H1 (cell line): ENCODE results near the gene SLC4A9. TPM values are rescaled to one million over a fixed set of nuclear protein-coding genes. Genes with fewer than 3 reads are reported as not detected.

ENCODE experiments used
- CTCF ChIA-PET: fragments of 300-600 bp; sonication (Branson Sonifier 250); formaldehyde crosslinking; loops from one replicate; lab custom pipeline; 2021; ENCODE audit not compliant: partially characterized antibody; lab: Charles Lee
- POLR2A ChIA-PET: fragments of 300-600 bp; sonication (Branson Sonifier 250); formaldehyde crosslinking; loops from one replicate; lab custom pipeline; 2021; ENCODE audit warnings: inconsistent platforms; ENCODE audit not compliant: partially characterized antibody; lab: Charles Lee
- DNase-seq, 2 experiments: peaks; one replicate each; pipeline versions ENCODE4 v3.0.0 to v3.0.0-alpha.2; 2010 to 2022; ENCODE audit warnings: low spot score in 2 of 2, low read depth in 1 of 2, mixed read lengths in 1 of 2
- FAIRE-seq: peaks from 2 replicates; lab custom pipeline; 2011; peaks lifted over from hg19 to GRCh38; lab: Jason Lieb, UNC
- H2AFZ ChIP-seq: 2 replicates; pipeline ENCODE4 v1.8.1; 2012; ENCODE audit warnings: low read length, inconsistent platforms
- H2AK5ac ChIP-seq: 2 replicates; pipeline ENCODE4 v1.6.1; 2013; ENCODE audit warnings: low read depth, low read length
- H2BK120ac ChIP-seq: replicated peaks from 2 replicates; pipeline ENCODE3; 2013; ENCODE audit warnings: low read depth, low read length, inconsistent platforms
- H2BK12ac ChIP-seq: 2 replicates; pipeline ENCODE4 v1.6.1; 2013; ENCODE audit warnings: low read depth, low read length
- H2BK15ac ChIP-seq: 2 replicates; pipeline ENCODE4 v1.6.1; 2013; ENCODE audit warnings: low read length
- H2BK20ac ChIP-seq: 2 replicates; pipeline ENCODE4 v1.6.1; 2013; ENCODE audit warnings: low read length
- H2BK5ac ChIP-seq: 2 replicates; pipeline ENCODE4 v1.6.1; 2013; ENCODE audit warnings: low read depth, low read length
- H3K14ac ChIP-seq: 2 replicates; pipeline ENCODE4 v1.6.1; 2013; ENCODE audit warnings: inconsistent platforms; ENCODE audit not compliant: insufficient read length
- H3K18ac ChIP-seq: 2 replicates; pipeline ENCODE4 v1.6.1; 2013; ENCODE audit warnings: low read length; ENCODE audit errors: extremely low read depth
- H3K23ac ChIP-seq: 2 replicates; pipeline ENCODE4 v1.6.1; 2013; ENCODE audit warnings: inconsistent platforms; ENCODE audit not compliant: insufficient read length
- H3K23me2 ChIP-seq: 2 replicates; pipeline ENCODE4 v1.6.1; 2013; ENCODE audit warnings: low read depth, low read length
- H3K27ac ChIP-seq: 2 replicates; pipeline ENCODE4 v1.6.1; 2011; ENCODE audit warnings: low read depth, low read length, inconsistent platforms
- H3K27me3 ChIP-seq, 4 experiments: replicated peaks in 1 of 4; 1 replicate in 1 of 4; 2 replicates in 3 of 4; pipeline versions ENCODE4 v1.6.1 to v1.8.1; 2011 to 2013; ENCODE audit warnings: low read length in 3 of 4, mild to moderate bottlenecking in 3 of 4, inconsistent platforms in 2 of 4, mixed read lengths in 2 of 4, moderate library complexity in 1 of 4; ENCODE audit not compliant: control insufficient read depth in 3 of 4, insufficient read depth in 3 of 4; ENCODE audit errors: extremely low read depth in 1 of 4
- H3K36me3 ChIP-seq, 4 experiments: 2 replicates each; pipeline versions ENCODE4 v1.6.1 to v1.8.1; 2011 to 2013; ENCODE audit warnings: mild to moderate bottlenecking in 4 of 4, low read length in 3 of 4, moderate library complexity in 2 of 4, control low read depth in 1 of 4, inconsistent platforms in 1 of 4; ENCODE audit not compliant: insufficient read depth in 4 of 4, control insufficient read depth in 2 of 4
- H3K4ac ChIP-seq: replicated peaks from 2 replicates; pipeline ENCODE3; 2013; ENCODE audit warnings: low read length, low read depth, mixed read lengths, inconsistent platforms; ENCODE audit not compliant: insufficient read length
- H3K4me1 ChIP-seq, 4 experiments: replicated peaks in 1 of 4; 1 replicate in 1 of 4; 2 replicates in 3 of 4; pipeline versions ENCODE4 v1.6.1 to v1.8.1; 2011 to 2013; ENCODE audit warnings: low read length in 3 of 4, inconsistent platforms in 2 of 4, mixed read lengths in 1 of 4; ENCODE audit not compliant: insufficient read depth in 4 of 4, control insufficient read depth in 3 of 4
- H3K4me2 ChIP-seq, 2 experiments: 2 replicates each; pipeline versions ENCODE4 v1.6.1 to v1.8.1; 2011 to 2013; ENCODE audit warnings: low read depth in 2 of 2, low read length in 2 of 2, control low read depth in 1 of 2, inconsistent platforms in 1 of 2, mild to moderate bottlenecking in 1 of 2; ENCODE audit not compliant: insufficient read depth in 1 of 2
- H3K4me3 ChIP-seq, 4 experiments: fragments of 200-600, 300-600 bp in 1 of 4; sonication (generic), shearing (Covaris generic), sonication (Bioruptor Twin) in 1 of 4; 2 replicates each; pipeline versions ENCODE4 v1.5.1 to v1.8.1; 2011 to 2016; ENCODE audit warnings: low read length in 4 of 4, low read depth in 3 of 4, control low read depth in 2 of 4, inconsistent platforms in 2 of 4, mild to moderate bottlenecking in 2 of 4, mixed read lengths in 1 of 4, moderate library complexity in 1 of 4; ENCODE audit not compliant: insufficient read depth in 2 of 4; ENCODE audit errors: extremely low read depth in 1 of 4
- H3K56ac ChIP-seq: replicated peaks from 2 replicates; pipeline ENCODE3; 2013; ENCODE audit warnings: low read depth, mild to moderate bottlenecking, mixed read lengths, low read length, inconsistent platforms; ENCODE audit not compliant: insufficient read length
- H3K79me1 ChIP-seq: 2 replicates; pipeline ENCODE4 v1.6.1; 2013; ENCODE audit warnings: low read depth, low read length, control low read depth
- H3K79me2 ChIP-seq, 2 experiments: 2 replicates each; pipeline versions ENCODE4 v1.6.1 to v1.8.1; 2012 to 2013; ENCODE audit warnings: low read length in 2 of 2, mild to moderate bottlenecking in 2 of 2, inconsistent platforms in 1 of 2; ENCODE audit not compliant: insufficient read depth in 2 of 2, control insufficient read depth in 1 of 2
- H3K9ac ChIP-seq, 4 experiments: replicated peaks in 1 of 4; 1 replicate in 1 of 4; 2 replicates in 3 of 4; pipeline versions ENCODE4 v1.6.1 to v1.8.1; 2011 to 2013; ENCODE audit warnings: low read depth in 3 of 4, low read length in 3 of 4, control low read depth in 2 of 4, mild to moderate bottlenecking in 2 of 4, moderate library complexity in 2 of 4, inconsistent platforms in 1 of 4; ENCODE audit errors: extremely low read depth in 1 of 4
- H3K9me3 ChIP-seq, 2 experiments: 2 replicates each; pipeline versions ENCODE4 v1.6.1 to v1.8.1; 2012 to 2013; ENCODE audit warnings: mild to moderate bottlenecking in 2 of 2, moderate library complexity in 2 of 2, control low read depth in 1 of 2, inconsistent platforms in 1 of 2, low read depth in 1 of 2, low read length in 1 of 2, mixed read lengths in 1 of 2; ENCODE audit not compliant: insufficient read depth in 2 of 2
- H4K20me1 ChIP-seq, 2 experiments: replicated peaks in 1 of 2; 2 replicates each; pipeline versions ENCODE3 to v1.8.1; 2011 to 2013; ENCODE audit warnings: inconsistent platforms in 2 of 2, low read length in 2 of 2, mild to moderate bottlenecking in 1 of 2; ENCODE audit not compliant: insufficient read depth in 2 of 2, control insufficient read depth in 1 of 2
- H4K5ac ChIP-seq: 2 replicates; pipeline ENCODE4 v1.6.1; 2013; ENCODE audit warnings: low read length, low read depth, mixed read lengths, inconsistent platforms; ENCODE audit not compliant: insufficient read length
- H4K8ac ChIP-seq: 2 replicates; pipeline ENCODE4 v1.8.0; 2013; ENCODE audit warnings: mild to moderate bottlenecking, moderate library complexity, low read length, inconsistent platforms; ENCODE audit not compliant: insufficient read depth; ENCODE audit errors: extremely low read depth
- H4K91ac ChIP-seq: replicated peaks from 2 replicates; pipeline ENCODE3; 2013; ENCODE audit warnings: low read length, mixed read lengths, inconsistent platforms; ENCODE audit not compliant: insufficient read length
- ASH2L ChIP-seq: fragments of 200-600, 300-600 bp; sonication (generic); IDR thresholded peaks from one replicate; pipeline ENCODE4 v1.7.1; 2017; ENCODE audit warnings: low read length
- BACH1 ChIP-seq: IDR thresholded peaks from 2 replicates; pipeline ENCODE4 v1.6.1; 2012; ENCODE audit warnings: low read length, improper control_type of control experiment
- CHD2 ChIP-seq: IDR thresholded peaks from 2 replicates; pipeline ENCODE4 v1.6.1; 2012; ENCODE audit warnings: low read length, improper control_type of control experiment
- EGR1 ChIP-seq: IDR thresholded peaks from 2 replicates; pipeline ENCODE4 v1.6.1; 2011; ENCODE audit warnings: low read depth, low read length, borderline replicate concordance
- EP300 ChIP-seq, 2 experiments: IDR thresholded peaks; 1 replicate in 1 of 2; 2 replicates in 1 of 2; pipeline ENCODE4 v1.6.1; 2011 to 2012; ENCODE audit warnings: low read depth in 2 of 2, low read length in 2 of 2, mild to moderate bottlenecking in 2 of 2, borderline replicate concordance in 1 of 2, inconsistent platforms in 1 of 2, moderate library complexity in 1 of 2
- GABPA ChIP-seq: IDR thresholded peaks from 2 replicates; pipeline ENCODE4 v1.6.1; 2011; ENCODE audit warnings: mild to moderate bottlenecking, low read length, moderate library complexity, borderline replicate concordance; ENCODE audit not compliant: insufficient read depth
- HDAC2 ChIP-seq, 2 experiments: fragments of 300-600 bp in 1 of 2; sonication (generic) in 1 of 2; IDR thresholded peaks; 2 replicates each; pipeline ENCODE4 v1.6.1; 2011 to 2012; ENCODE audit warnings: low read depth in 2 of 2, low read length in 2 of 2, mild to moderate bottlenecking in 2 of 2, moderate library complexity in 2 of 2, borderline replicate concordance in 1 of 2, inconsistent platforms in 1 of 2
- RAD21 ChIP-seq, 2 experiments: IDR thresholded peaks in 1 of 2; conservative IDR thresholded peaks in 1 of 2; 2 replicates each; pipeline ENCODE4 v1.6.1; 2011; ENCODE audit warnings: low read depth in 2 of 2, low read length in 2 of 2, improper control_type of control experiment in 1 of 2, inconsistent platforms in 1 of 2, mild to moderate bottlenecking in 1 of 2, moderate library complexity in 1 of 2
- RXRA ChIP-seq: IDR thresholded peaks from 2 replicates; pipeline ENCODE4 v1.6.1; 2011; ENCODE audit warnings: low read depth, mild to moderate bottlenecking, low read length, moderate library complexity; ENCODE audit not compliant: insufficient read depth
- SP2 ChIP-seq: IDR thresholded peaks from 2 replicates; pipeline ENCODE4 v1.6.1; 2012; ENCODE audit warnings: mild to moderate bottlenecking, low read length, inconsistent platforms
- SP4 ChIP-seq: IDR thresholded peaks from 2 replicates; pipeline ENCODE4 v1.6.1; 2012; ENCODE audit warnings: low read length, inconsistent platforms
- WGBS, 2 experiments: shearing (Covaris generic) in 1 of 2; methylation state at CpG; one replicate each; pipeline versions ENCODE4 v1.1.6 to v1.1.7; 2013 to 2015; ENCODE audit warnings: low lambda C conversion rate in 2 of 2, mixed read lengths in 2 of 2, inconsistent platforms in 1 of 2, low coverage in 1 of 2, missing lambda C conversion rate in 1 of 2; ENCODE audit not compliant: insufficient replicate concordance in 2 of 2, insufficient coverage in 1 of 2, insufficient read length in 1 of 2; ENCODE audit errors: extremely low coverage in 1 of 2, missing lambda C conversion rate in 1 of 2; 5-methylcytosine and 5-hydroxymethylcytosine counted together
- polyA plus RNA-seq, 7 experiments: library from polyadenylated mRNA; depleted of rRNA in 3 of 7; stranded (reverse) in 5 of 7; unstranded in 2 of 7; fragments of >200 nt in 5 of 7; fragments of 200-250 nt in 2 of 7; gene quantifications; 1 replicate in 5 of 7; 2 replicates in 1 of 7; 4 replicates in 1 of 7; pipeline versions ENCODE4 v1.2.1 to v1.2.3, GENCODE V29; 2011 to 2013; ENCODE audit warnings: missing spikeins in 2 of 7, mixed read lengths in 2 of 7
- total RNA-seq: library from RNA; stranded (reverse); fragmentation: NEBNext Ultra II Directional; extraction: Animal tissue kit (Norgen Biotek cat#: 25700); gene quantifications from 2 replicates; pipeline ENCODE4 v1.2.1, GENCODE V29; 2021
- TF ChIP-seq, protein P1 (sequence below): IDR thresholded peaks from 2 replicates; pipeline ENCODE4 v1.6.1; 2012; ENCODE audit warnings: low read length, inconsistent platforms

SLC4A9 gene
- total and polyA plus RNA-seq, 2 of the 8 experiments (the other 6 are each of a cell fraction or from before 2014, with no cell fraction given): 0.15 to 0.28 TPM

DNA sequence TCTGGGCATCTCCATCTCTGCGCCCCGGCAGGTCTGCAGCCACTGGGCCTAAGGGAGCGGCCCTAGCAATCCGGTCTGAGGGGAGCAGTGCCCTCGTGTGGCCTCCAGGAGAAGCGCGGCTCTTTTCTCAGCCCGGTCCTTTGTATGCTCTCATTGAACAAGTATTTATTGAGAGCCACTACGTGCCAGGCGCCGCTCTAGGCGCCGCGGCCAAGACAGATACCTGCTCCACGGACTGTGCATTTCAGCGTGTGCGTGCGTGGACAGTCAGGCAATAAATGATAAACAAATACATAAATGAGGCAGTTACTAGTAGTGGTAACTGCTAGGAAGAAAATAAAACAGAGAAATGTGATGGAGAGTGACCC is 2.3 kb upstream of the SLC4A9 start:
- H2BK5ac ChIP-seq: no peak overlapping the region
- H4K91ac ChIP-seq: no peak overlapping the region
- no peak overlapping the region for H2BK12ac ChIP-seq
- H2BK20ac ChIP-seq: no peak overlapping the region
- H3K14ac ChIP-seq: no peak overlapping the region
- no peak overlapping the region for H2BK120ac ChIP-seq
- H4K5ac ChIP-seq: no peak overlapping the region
- no peaks in the 10 kb centered on the region for H3K36me3 ChIP-seq
- H2AK5ac ChIP-seq: no peak overlapping the region
- H3K9me3 ChIP-seq: no peaks in the 10 kb centered on the region
- ChIA-PET CTCF (interaction anchor here (1.6 to 5.1 kb wide), 6 partner anchors 11 to 126 kb away, joined by 3 to 135 read pairs (median 24); partner anchors contain the start of gene HBEGF), POLR2A (no interaction called here)
- FAIRE-seq (peak; percentile 42), DNase-seq (peak; percentile 75 to 88)
- WGBS, 2 experiments: 15% methylated on average over 18 of the region's 18 CpGs; no CpG with 5 or more reads in 1 of the 2 experiments
- H4K8ac ChIP-seq: no peak overlapping the region
- peaks cover 0 to 5% (median 0%) of the 10 kb centered on the region in 4 experiments; a peak in 2 of 7 replicates for H3K4me1 ChIP-seq
- H3K4me2 ChIP-seq: peak overlapping the region in 1 of 2 experiments; percentile 45; a peak in 2 of 4 replicates
- H3K27me3 ChIP-seq: no peaks in the 10 kb centered on the region
- no peak overlapping the region for H3K4ac ChIP-seq
- no peak overlapping the region for H3K27ac ChIP-seq
- no peaks in the 10 kb centered on the region for H3K23me2 ChIP-seq
- no peaks in the 10 kb centered on the region for H4K20me1 ChIP-seq
- no peak overlapping the region for H3K4me3 ChIP-seq
- no peaks in the 10 kb centered on the region for H3K79me1 ChIP-seq
- H3K79me2 ChIP-seq: no peaks in the 10 kb centered on the region
- H3K23ac ChIP-seq: no peak overlapping the region
- no peak overlapping the region for H2AFZ ChIP-seq
- no peak overlapping the region for H3K9ac ChIP-seq
- H3K56ac ChIP-seq: no peak overlapping the region
- no peak overlapping the region for H2BK15ac ChIP-seq
- no peak overlapping the region for H3K18ac ChIP-seq
- TF ChIP-seq ASH2L (no peak), BACH1 (no peak), EP300 (IDR thresholded peaks at IDR 0.05; ENCODE audit: borderline replicate concordance in 1 of 2, low read depth in 2 of 2, low read length in 2 of 2) (no peak), RAD21 (IDR thresholded peaks at IDR 0.05 in 1 of 2, conservative IDR thresholded peaks at IDR 0.05 in 1 of 2; ENCODE audit: low read depth in 2 of 2, low read length in 2 of 2) (peak; percentile 76 to 85), SP2 (no peak), EGR1 (no peak), SP4 (no peak), GABPA (no peak), CHD2 (no peak), HDAC2 (IDR thresholded peaks at IDR 0.05; ENCODE audit: borderline replicate concordance in 1 of 2, low read depth in 2 of 2, low read length in 2 of 2) (no peak), RXRA (peak; percentile 70; the same call in 1 of the 2 replicates)
- TF ChIP-seq, protein P1, sequence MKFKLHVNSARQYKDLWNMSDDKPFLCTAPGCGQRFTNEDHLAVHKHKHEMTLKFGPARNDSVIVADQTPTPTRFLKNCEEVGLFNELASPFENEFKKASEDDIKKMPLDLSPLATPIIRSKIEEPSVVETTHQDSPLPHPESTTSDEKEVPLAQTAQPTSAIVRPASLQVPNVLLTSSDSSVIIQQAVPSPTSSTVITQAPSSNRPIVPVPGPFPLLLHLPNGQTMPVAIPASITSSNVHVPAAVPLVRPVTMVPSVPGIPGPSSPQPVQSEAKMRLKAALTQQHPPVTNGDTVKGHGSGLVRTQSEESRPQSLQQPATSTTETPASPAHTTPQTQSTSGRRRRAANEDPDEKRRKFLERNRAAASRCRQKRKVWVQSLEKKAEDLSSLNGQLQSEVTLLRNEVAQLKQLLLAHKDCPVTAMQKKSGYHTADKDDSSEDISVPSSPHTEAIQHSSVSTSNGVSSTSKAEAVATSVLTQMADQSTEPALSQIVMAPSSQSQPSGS: no peak
